NT2/D1 (cell line): ENCODE measurements around the gene LCNL1.

Experiments used
- DNase-seq: peaks from one replicate; pipeline ENCODE4 v3.0.0-alpha.2; 2011; ENCODE audit warnings: low read depth, low spot score
- H3K27me3 ChIP-seq: 2 replicates; pipeline ENCODE4 v1.6.0; 2011; ENCODE audit warnings: mild to moderate bottlenecking; ENCODE audit not compliant: insufficient read length, insufficient read depth
- H3K36me3 ChIP-seq: 2 replicates; pipeline ENCODE4 v1.6.1; 2011; ENCODE audit warnings: mild to moderate bottlenecking, low read length, mixed read lengths; ENCODE audit not compliant: insufficient read depth, insufficient read length
- H3K4me1 ChIP-seq: 2 replicates; pipeline ENCODE4 v1.5.1; 2011; ENCODE audit not compliant: insufficient read depth, insufficient read length
- H3K4me3 ChIP-seq: 2 replicates; pipeline ENCODE4 v1.5.1; 2011; ENCODE audit warnings: low read depth; ENCODE audit not compliant: insufficient read length
- H3K9ac ChIP-seq: 2 replicates; pipeline ENCODE4 v1.6.0; 2011; ENCODE audit warnings: low read depth; ENCODE audit not compliant: insufficient read length
- H3K9me3 ChIP-seq: 2 replicates; pipeline ENCODE4 v1.5.1; 2011; ENCODE audit warnings: mild to moderate bottlenecking, low read length; ENCODE audit not compliant: insufficient read depth
- SUZ12 ChIP-seq: IDR thresholded peaks from 2 replicates; pipeline ENCODE4 v1.6.1; 2011; ENCODE audit not compliant: insufficient read length, insufficient read depth; ENCODE audit errors: extremely low read depth
- YY1 ChIP-seq: IDR thresholded peaks from 2 replicates; pipeline ENCODE4 v1.6.1; 2011; ENCODE audit not compliant: insufficient read length, insufficient read depth
- ZNF274 ChIP-seq: IDR thresholded peaks from 2 replicates; pipeline ENCODE4 v1.6.1; 2011; ENCODE audit warnings: mild to moderate bottlenecking, low read depth, low read length

Gene LCNL1

GRCh38 chr9:136958473-136958872, 24.3 kb upstream of the LCNL1 start:
- no peak overlapping the region for H3K9ac ChIP-seq
- H3K9me3 ChIP-seq = no peaks in the 10 kb centered on the region
- H3K4me3 ChIP-seq = no peak overlapping the region
- no peak for DNase-seq
- TF ChIP-seq ZNF274 (no peak), YY1 (no peak), SUZ12 (no peak)
- peaks cover 10% of the 10 kb centered on the region for H3K27me3 ChIP-seq
- no peaks in the 10 kb centered on the region for H3K36me3 ChIP-seq
- H3K4me1 ChIP-seq = peaks cover 15% of the 10 kb centered on the region

- peak overlapping the region; percentile 57 for H3K9ac ChIP-seq
- peaks cover 10% of the 10 kb centered on the region for H3K27me3 ChIP-seq
- H3K4me3 ChIP-seq = no peak overlapping the region
- peaks cover 16% of the 10 kb centered on the region for H3K4me1 ChIP-seq
- H3K9me3 ChIP-seq = no peaks in the 10 kb centered on the region
- no peak for DNase-seq
- TF ChIP-seq YY1 (no peak), SUZ12 (no peak), ZNF274 (no peak)
- no peaks in the 10 kb centered on the region for H3K36me3 ChIP-seq
Measured at GRCh38 chr9:136958898-136959850, 23.6 kb upstream of the LCNL1 start.

- Histone ChIP-seq H3K4me3 (no peak overlapping the region), H3K27me3 (peaks cover 9% of the 10 kb centered on the region), H3K9me3 (no peaks in the 10 kb centered on the region), H3K9ac (peak overlapping the region; percentile 5), H3K36me3 (no peaks in the 10 kb centered on the region), H3K4me1 (peaks cover 22% of the 10 kb centered on the region)
- TF ChIP-seq YY1 (no peak), SUZ12 (no peak), ZNF274 (no peak)
- DNase-seq = no peak
Measured at GRCh38 chr9:136960212-136960937, 22.4 kb upstream of the LCNL1 start.

GRCh38 chr9:136960938-136961275, 21.9 kb upstream of the LCNL1 start:
- H3K4me3 ChIP-seq = no peak overlapping the region
- peak overlapping the region; percentile 50 for H3K9ac ChIP-seq
- TF ChIP-seq SUZ12 (no peak), YY1 (no peak), ZNF274 (no peak)
- peaks cover 7% of the 10 kb centered on the region for H3K27me3 ChIP-seq
- no peaks in the 10 kb centered on the region for H3K9me3 ChIP-seq
- no peak for DNase-seq
- no peaks in the 10 kb centered on the region for H3K36me3 ChIP-seq
- peaks cover 23% of the 10 kb centered on the region for H3K4me1 ChIP-seq

DNA sequence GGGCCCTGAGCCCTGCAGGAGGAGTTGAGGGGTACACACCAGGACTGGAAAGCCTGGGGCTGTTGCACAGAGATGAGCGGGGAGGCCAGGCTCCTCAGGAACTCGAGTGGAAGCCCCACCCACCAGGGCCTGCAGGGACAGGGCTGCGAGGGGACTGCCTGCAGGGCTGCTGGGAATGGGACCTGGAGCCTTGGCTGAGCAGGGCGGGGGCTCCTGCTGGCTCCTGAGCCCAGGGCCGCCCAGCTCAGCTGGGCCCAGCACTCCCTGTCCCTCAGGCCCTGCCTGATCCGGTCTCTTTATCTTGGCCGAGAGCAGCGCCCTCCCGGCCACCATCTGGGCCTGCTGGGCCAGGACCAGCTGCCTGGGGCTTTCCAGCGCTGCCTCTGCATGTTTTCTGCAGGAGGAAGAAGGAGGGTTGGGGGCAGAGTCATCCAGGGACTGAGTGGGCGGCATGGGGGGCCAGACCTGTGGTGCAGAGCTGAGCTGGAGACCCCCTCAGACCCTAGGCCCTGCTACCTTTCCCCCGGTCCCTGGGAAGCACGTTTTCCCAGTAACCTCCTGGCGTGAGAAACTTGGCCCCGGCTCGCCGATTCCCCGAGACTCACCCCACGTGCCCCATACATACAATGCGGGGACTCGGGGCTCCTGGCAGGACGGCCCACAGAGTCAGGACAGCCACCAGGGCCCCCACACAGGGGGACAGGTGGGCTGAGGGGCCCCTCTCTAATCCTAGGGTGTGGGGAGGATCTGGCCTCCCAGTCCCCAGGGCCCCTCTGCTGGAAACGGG, 21.3 kb upstream of the LCNL1 start:
- peaks cover 5% of the 10 kb centered on the region for H3K27me3 ChIP-seq
- H3K4me3 ChIP-seq = no peak overlapping the region
- no peak for DNase-seq
- TF ChIP-seq ZNF274 (no peak), SUZ12 (no peak), YY1 (no peak)
- no peaks in the 10 kb centered on the region for H3K36me3 ChIP-seq
- no peaks in the 10 kb centered on the region for H3K9me3 ChIP-seq
- peaks cover 27% of the 10 kb centered on the region for H3K4me1 ChIP-seq
- peak overlapping the region; percentile 50 for H3K9ac ChIP-seq

DNA sequence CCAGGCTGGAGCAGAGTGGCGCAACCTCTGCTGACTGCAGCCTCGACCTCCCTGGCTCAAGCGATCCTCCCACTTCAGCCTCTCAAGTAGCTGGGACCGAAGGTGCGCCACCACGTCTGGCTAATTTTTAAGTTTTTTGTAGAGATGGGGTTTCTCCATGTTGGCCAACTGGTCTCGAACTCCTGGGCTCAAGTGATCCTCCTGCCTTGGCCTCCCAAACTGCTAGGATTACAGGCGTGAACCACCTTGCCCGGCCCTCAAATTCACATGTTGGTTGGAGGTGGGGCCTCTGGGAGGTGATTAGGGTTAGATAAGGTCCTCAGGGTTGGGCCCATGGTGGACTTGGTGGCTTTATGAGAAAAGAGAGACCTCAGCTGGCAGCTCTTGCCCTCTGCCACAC, 20.6 kb upstream of the LCNL1 start:
- H3K4me3 ChIP-seq = no peak overlapping the region
- H3K36me3 ChIP-seq = no peaks in the 10 kb centered on the region
- no peak for DNase-seq
- TF ChIP-seq SUZ12 = no peak
- TF ChIP-seq ZNF274 = no peak
- TF ChIP-seq YY1 = no peak
- peaks cover 27% of the 10 kb centered on the region for H3K4me1 ChIP-seq
- no peak overlapping the region for H3K9ac ChIP-seq
- H3K27me3 ChIP-seq = peaks cover 5% of the 10 kb centered on the region
- H3K9me3 ChIP-seq = no peaks in the 10 kb centered on the region
